Measurements from ENCODE around the gene CXCL1. TPM values are rescaled to one million over a fixed set of nuclear protein-coding genes. Genes with fewer than 3 reads are reported as not detected.

CXCL1 gene
- total and polyA plus RNA-seq, 2 donors (not counting 3 experiments of a cell fraction or from before 2014, with no cell fraction given), result 20.0 to 26.7 TPM

DNA sequence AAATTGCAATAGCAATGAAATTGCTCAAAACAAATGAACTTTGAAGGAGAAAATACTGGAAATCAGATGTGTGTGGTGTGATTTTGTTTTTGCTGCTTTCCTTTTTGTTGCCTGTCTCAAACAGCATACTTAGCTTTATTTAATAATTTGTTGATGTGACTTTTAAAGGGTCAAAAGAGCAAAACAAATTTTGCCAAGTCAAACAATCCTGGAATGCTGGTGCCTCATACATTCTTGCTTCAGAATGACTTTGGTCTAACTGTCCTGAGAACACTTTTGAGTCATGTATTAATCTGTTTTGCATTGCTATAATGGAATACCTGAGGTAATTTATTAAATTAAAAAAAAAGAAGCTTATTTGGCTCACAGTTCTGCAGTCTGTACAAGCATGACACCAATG is 12.7 kb upstream of the CXCL1 start:
- Histone ChIP-seq H4K20me1 (replicated peaks; ENCODE audit: control insufficient read depth, extremely low read depth, insufficient read depth, low read length) (no peaks in the 10 kb centered on the region), H3K4me3 (replicated peaks in 1 of 3; ENCODE audit: insufficient read depth in 1 of 3, low read depth in 1 of 3, low read length in 3 of 3) (no peak overlapping the region), H3K9ac (replicated peaks; ENCODE audit: extremely low read depth, insufficient read depth, low read length) (no peak overlapping the region), H2AFZ (ENCODE audit: low read depth, low read length) (no peak overlapping the region), H3K79me2 (ENCODE audit: control insufficient read depth, insufficient read depth, low read length) (no peaks in the 10 kb centered on the region), H3K27ac (ENCODE audit: insufficient read depth, low read depth, low read length) (peak overlapping the region; percentile 24), H3K27me3 (ENCODE audit: control insufficient read depth in 2 of 2, insufficient read depth in 2 of 2, low read length in 2 of 2) (no peaks in the 10 kb centered on the region), H3K4me1 (ENCODE audit: control insufficient read depth, extremely low read depth, insufficient read depth, low read length) (peaks cover 11% of the 10 kb centered on the region), H3K9me1 (replicated peaks; ENCODE audit: control insufficient read depth, extremely low read depth, insufficient read depth, low read length) (no peaks in the 10 kb centered on the region), H3K9me3 (replicated peaks; ENCODE audit: control insufficient read depth, insufficient read depth, low read length) (no peaks in the 10 kb centered on the region), H3K4me2 (ENCODE audit: insufficient read depth, low read length) (no peak overlapping the region), H3K36me3 (ENCODE audit: control insufficient read depth in 2 of 2, extremely low read depth in 1 of 2, insufficient read depth in 2 of 2, low read length in 2 of 2) (no peaks in the 10 kb centered on the region)
- DNase-seq (ENCODE audit: low read depth, low spot score), result peak; percentile 85
- ChIA-PET CTCF (interaction anchor here (1.0 to 1.7 kb wide), 4 partner anchors 8 to 195 kb away, joined by 3 to 6 read pairs (median 4); partner anchors contain the start of gene CXCL1), POLR2A (interaction anchor here (0.7 to 1.2 kb wide), 2 partner anchors 8 to 9 kb away, joined by 3 to 5 read pairs; no protein-coding TSS in a partner anchor)
- dilution Hi-C loops (cut with MboI; ENCODE audit: extremely low pct_ligation_motif_present, low sequenced_read_pairs), result no loop called here
- intact Hi-C loops (cut with micrococcal nuclease), result loop anchor here (1.0 kb wide), 1 partner anchor 80 kb away; no protein-coding TSS in a partner anchor
- TF ChIP-seq MAX (IDR thresholded peaks at IDR 0.05; ENCODE audit: insufficient read depth, insufficient read length) (no peak), EZH2 (IDR thresholded peaks at IDR 0.05; ENCODE audit: borderline replicate concordance, low read depth, low read length, severe bottlenecking) (no peak), POLR2AphosphoS5 (IDR thresholded peaks at IDR 0.05; ENCODE audit: insufficient read depth, low read depth, low read length) (no peak), GATA2 (IDR thresholded peaks at IDR 0.05; ENCODE audit: insufficient read depth, insufficient read length, low read depth, low read length) (no peak), JUN (IDR thresholded peaks at IDR 0.05; ENCODE audit: borderline replicate concordance, insufficient read depth, insufficient read length, low read depth) (no peak), POLR2A (IDR thresholded peaks at IDR 0.05; ENCODE audit: low read depth, low read length) (no peak), MYC (IDR thresholded peaks at IDR 0.05; ENCODE audit: low read depth, low read length) (no peak), FOS (IDR thresholded peaks at IDR 0.05; ENCODE audit: borderline replicate concordance, insufficient read depth, low read length) (no peak)
- TF ChIP-seq, protein P1, sequence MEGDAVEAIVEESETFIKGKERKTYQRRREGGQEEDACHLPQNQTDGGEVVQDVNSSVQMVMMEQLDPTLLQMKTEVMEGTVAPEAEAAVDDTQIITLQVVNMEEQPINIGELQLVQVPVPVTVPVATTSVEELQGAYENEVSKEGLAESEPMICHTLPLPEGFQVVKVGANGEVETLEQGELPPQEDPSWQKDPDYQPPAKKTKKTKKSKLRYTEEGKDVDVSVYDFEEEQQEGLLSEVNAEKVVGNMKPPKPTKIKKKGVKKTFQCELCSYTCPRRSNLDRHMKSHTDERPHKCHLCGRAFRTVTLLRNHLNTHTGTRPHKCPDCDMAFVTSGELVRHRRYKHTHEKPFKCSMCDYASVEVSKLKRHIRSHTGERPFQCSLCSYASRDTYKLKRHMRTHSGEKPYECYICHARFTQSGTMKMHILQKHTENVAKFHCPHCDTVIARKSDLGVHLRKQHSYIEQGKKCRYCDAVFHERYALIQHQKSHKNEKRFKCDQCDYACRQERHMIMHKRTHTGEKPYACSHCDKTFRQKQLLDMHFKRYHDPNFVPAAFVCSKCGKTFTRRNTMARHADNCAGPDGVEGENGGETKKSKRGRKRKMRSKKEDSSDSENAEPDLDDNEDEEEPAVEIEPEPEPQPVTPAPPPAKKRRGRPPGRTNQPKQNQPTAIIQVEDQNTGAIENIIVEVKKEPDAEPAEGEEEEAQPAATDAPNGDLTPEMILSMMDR (IDR thresholded peaks at IDR 0.05; ENCODE audit: extremely low read depth in 1 of 2, insufficient read depth in 1 of 2, low read depth in 1 of 2, low read length in 2 of 2), result no peak
- no TSS peak for BruUV-seq (replicated peaks)
- peak; percentile 59 for FAIRE-seq
